Stimulated activated CD4-positive, alpha-beta T cell treated with anti-CD3 and anti-CD28 coated beads, Interleukin-1b, Interleukin-23, amount 100 ng/mL, for 24 hours (primary cell): ENCODE data around the gene CELF2.

Experiments used
- DNase-seq, 4 experiments: peaks; one replicate each; pipeline ENCODE4 v3.0.0-alpha.2; 2020; ENCODE audit warnings: low read depth in 4 of 4, low spot score in 1 of 4

CELF2 gene

GRCh38 chr10:11020548-11020942 is 2.9 kb downstream of the CELF2 start:
- no peak for DNase-seq

- no peak for DNase-seq
Measured at GRCh38 chr10:11022213-11022612, 4.5 kb downstream of the CELF2 start.

GRCh38 chr10:11023009-11023953 is 5.6 kb downstream of the CELF2 start:
- no peak for DNase-seq

- no peak for DNase-seq
Measured at GRCh38 chr10:11024596-11024995, 6.9 kb downstream of the CELF2 start.

- no peak for DNase-seq
Measured at GRCh38 chr10:11025978-11026377, 8.3 kb downstream of the CELF2 start.

- DNase-seq = no peak
Measured at GRCh38 chr10:11026773-11027172, 9.1 kb downstream of the CELF2 start.

- DNase-seq = no peak
Measured at GRCh38 chr10:11034762-11035161, 17.1 kb downstream of the CELF2 start.

- no peak for DNase-seq
Measured at GRCh38 chr10:11035301-11035991, 17.8 kb downstream of the CELF2 start.

GRCh38 chr10:11036424-11037011 is 18.8 kb downstream of the CELF2 start:
- no peak for DNase-seq

- DNase-seq = no peak
Measured at GRCh38 chr10:11037991-11038390, 20.3 kb downstream of the CELF2 start.

- DNase-seq = no peak
Measured at GRCh38 chr10:11042357-11042756, 24.7 kb downstream of the CELF2 start.

GRCh38 chr10:11043039-11043438 is 25.4 kb downstream of the CELF2 start:
- DNase-seq = no peak

GRCh38 chr10:11043446-11044127 is 25.9 kb downstream of the CELF2 start:
- DNase-seq = no peak

- DNase-seq = no peak
Measured at GRCh38 chr10:11045487-11045886, 27.8 kb downstream of the CELF2 start.

GRCh38 chr10:11045995-11046775 is 28.5 kb downstream of the CELF2 start:
- DNase-seq = no peak

GRCh38 chr10:11046776-11047160 is 29.1 kb downstream of the CELF2 start:
- no peak for DNase-seq

- no peak for DNase-seq
Measured at GRCh38 chr10:11048707-11049278, 31.1 kb downstream of the CELF2 start.

GRCh38 chr10:11049806-11050205 is 32.1 kb downstream of the CELF2 start:
- DNase-seq = no peak

GRCh38 chr10:11050301-11051287 is 32.9 kb downstream of the CELF2 start:
- no peak for DNase-seq
